ENCODE results near the gene DHRS3. TPM values are rescaled to one million over a fixed set of nuclear protein-coding genes. Genes with fewer than 3 reads are reported as not detected.
"Not testable (repeated sequence)": the region's sequence is repeated elsewhere in the genome, so short reads cannot be mapped to it uniquely, and the experiment has no call there.

DHRS3 gene
- total RNA-seq, 3 donors from 2014 or later: 85.9 to 141 (median 90.1) TPM

DNA sequence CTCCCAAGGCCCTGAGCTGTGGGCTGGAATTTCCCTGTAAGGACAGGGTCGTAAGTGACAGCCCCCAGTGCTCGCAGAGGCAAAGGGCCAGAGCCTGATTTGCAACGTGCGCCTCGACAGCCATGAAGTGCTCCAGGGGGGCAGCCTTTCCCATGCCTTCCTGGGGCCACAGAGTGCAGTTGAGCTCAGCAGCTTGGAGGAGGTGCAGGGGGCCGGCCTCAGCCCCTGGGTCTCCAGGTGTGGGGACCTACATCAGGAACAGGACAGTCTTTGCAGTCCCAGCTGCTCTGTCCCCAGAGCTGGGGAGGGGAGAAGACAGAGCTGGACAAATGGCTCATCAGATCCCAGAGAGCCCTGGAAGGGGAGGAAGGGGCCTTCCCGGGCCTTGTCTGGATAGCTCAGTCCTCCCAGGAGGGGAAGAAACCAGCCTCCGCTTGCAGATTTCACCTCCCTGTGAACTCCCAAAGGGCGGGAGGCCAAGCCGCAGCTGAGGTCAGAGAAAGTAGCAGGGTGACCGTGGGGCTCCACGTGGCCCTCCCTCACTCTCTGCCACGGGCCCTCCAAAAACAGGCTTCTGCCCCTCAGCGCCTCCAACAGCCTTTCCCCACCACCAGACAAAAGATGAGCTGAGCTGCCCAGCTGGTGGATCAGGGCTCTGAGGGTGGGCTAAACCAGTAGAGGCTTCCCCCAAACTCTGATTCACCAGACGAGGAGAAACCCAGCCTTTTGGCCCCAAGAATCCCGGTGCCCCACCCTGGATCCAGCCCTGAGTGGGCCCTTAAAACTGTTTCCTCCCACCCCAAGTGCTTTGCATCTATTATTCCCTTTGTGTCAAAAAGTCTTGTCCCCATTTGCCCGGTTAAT is 76.5 kb downstream of the DHRS3 start:
- no peaks in the 10 kb centered on the region for H3K9me3 ChIP-seq
- no peaks in the 10 kb centered on the region for H3K36me3 ChIP-seq (ENCODE audit: low read depth)
- DNase-seq (peak in 2 of 3 donors; percentile 39 to 53), ATAC-seq (peak; percentile 10)
- peaks cover 5% of the 10 kb centered on the region for H3K4me1 ChIP-seq (ENCODE audit: low read depth)
- intact Hi-C loops (cut with DNase I, micrococcal nuclease): no loop called here
- TF ChIP-seq, protein P1, sequence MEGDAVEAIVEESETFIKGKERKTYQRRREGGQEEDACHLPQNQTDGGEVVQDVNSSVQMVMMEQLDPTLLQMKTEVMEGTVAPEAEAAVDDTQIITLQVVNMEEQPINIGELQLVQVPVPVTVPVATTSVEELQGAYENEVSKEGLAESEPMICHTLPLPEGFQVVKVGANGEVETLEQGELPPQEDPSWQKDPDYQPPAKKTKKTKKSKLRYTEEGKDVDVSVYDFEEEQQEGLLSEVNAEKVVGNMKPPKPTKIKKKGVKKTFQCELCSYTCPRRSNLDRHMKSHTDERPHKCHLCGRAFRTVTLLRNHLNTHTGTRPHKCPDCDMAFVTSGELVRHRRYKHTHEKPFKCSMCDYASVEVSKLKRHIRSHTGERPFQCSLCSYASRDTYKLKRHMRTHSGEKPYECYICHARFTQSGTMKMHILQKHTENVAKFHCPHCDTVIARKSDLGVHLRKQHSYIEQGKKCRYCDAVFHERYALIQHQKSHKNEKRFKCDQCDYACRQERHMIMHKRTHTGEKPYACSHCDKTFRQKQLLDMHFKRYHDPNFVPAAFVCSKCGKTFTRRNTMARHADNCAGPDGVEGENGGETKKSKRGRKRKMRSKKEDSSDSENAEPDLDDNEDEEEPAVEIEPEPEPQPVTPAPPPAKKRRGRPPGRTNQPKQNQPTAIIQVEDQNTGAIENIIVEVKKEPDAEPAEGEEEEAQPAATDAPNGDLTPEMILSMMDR (IDR thresholded peaks at IDR 0.05): no peak
- no peak overlapping the region for H3K4me3 ChIP-seq

DNA sequence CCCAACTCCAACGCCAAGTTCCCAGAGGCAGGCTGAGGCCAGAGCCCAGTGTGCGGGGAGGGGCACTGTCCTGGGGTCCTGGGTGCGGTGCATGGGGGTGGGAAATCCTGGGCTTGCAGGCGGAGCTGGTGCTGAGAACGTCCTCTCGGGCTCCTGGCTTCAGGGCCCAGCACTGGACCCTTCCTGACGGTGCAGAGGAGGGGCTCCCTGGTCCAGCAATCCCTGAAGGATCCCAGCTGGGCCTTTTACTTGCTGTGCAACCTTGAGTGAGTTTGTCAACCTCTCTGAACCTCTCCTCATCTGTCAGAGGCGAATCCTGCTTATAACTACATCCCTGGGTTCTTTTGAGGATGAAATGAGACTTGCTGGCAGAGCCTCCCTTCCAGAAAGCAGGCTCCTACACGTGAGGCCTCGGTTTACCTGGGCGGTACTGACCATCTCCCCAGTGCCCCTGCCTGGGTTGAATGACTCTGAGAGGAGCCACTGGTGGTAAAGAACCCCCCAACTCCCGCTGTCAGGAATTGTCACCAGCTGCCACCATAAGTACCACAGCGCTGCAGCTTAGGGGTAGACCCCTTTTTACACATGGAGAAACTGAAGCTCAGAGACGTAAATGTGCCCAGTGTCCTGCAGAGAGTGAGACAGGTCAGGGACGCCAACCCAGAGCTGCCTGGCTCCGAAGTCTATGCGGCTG is 77.3 kb downstream of the DHRS3 start:
- H3K4me3 ChIP-seq: no peak overlapping the region

DNA sequence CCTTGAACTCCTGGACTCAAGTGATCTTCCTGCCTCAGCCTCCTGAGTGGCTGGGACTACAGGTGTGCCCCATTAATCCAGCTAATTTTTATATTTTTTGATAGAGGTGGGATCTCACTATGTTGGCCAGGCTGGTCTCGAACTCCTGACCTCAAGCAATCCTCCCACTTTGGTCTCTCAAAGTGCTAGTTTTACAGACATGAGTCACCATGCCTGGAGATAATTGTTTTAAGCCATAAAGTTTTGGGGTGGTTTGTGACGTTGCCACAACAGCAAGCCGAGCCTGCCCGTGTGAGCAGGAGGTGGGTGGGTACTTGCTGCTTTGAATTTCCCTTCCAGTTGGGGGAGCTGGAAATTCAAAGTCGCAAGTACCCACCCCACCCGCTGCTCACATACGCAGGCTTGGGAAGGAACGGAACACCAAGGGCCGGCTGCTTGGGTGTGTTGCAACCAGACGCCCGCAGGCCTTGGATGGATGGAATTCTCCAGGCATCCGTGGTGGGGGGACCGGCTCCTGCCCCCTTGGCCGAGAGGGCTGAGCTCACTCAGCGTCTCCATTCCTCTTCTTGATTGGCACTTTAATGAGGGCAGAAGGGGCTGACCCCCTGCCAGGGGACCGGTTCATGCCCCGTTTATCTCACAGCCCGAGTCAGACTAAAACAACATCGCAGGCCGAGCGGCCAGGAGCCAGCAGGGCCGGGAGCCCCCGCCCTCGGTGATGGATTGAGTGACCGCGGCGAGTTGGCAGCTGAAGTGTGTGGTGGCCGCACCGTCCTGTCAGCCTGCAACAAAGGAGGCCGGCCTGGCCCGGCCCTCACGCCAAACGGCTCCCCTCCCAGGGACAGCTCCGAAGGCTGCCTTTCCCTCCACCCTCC is 78.1 kb downstream of the DHRS3 start:
- Histone ChIP-seq H3K4me1 (ENCODE audit: low read depth) (peaks cover 5% of the 10 kb centered on the region), H3K9me3 (no peaks in the 10 kb centered on the region), H3K4me3 (no peak overlapping the region), H3K36me3 (ENCODE audit: low read depth) (no peaks in the 10 kb centered on the region)
- DNase-seq: peak; percentile 45 to 80 (median 55)
- peak; percentile 54 for ATAC-seq
- intact Hi-C loops (cut with DNase I, micrococcal nuclease): no loop called here
- TF ChIP-seq, protein P1 (IDR thresholded peaks at IDR 0.05): no peak

More for the DNA sequence above, 77.3 kb downstream of the DHRS3 start:
- TF ChIP-seq, protein P1 (IDR thresholded peaks at IDR 0.05): no peak
- no peak for ATAC-seq
- intact Hi-C loops (cut with DNase I, micrococcal nuclease): no loop called here
- no peaks in the 10 kb centered on the region for H3K36me3 ChIP-seq (ENCODE audit: low read depth)
- DNase-seq: no peak
- H3K9me3 ChIP-seq: no peaks in the 10 kb centered on the region
- peaks cover 5% of the 10 kb centered on the region for H3K4me1 ChIP-seq (ENCODE audit: low read depth)

- intact Hi-C loops (cut with DNase I, micrococcal nuclease): no loop called here
- Histone ChIP-seq H3K36me3 (ENCODE audit: low read depth) (no peaks in the 10 kb centered on the region), H3K9me3 (no peaks in the 10 kb centered on the region), H3K4me3 (no peak overlapping the region), H3K4me1 (ENCODE audit: low read depth) (peaks cover 4% of the 10 kb centered on the region)
- DNase-seq: no peak
- TF ChIP-seq, protein P1 (IDR thresholded peaks at IDR 0.05): no peak
- ATAC-seq: no peak
Observed at GRCh38 chr1:12539320-12539704, 78.7 kb downstream of the DHRS3 start.

DNA sequence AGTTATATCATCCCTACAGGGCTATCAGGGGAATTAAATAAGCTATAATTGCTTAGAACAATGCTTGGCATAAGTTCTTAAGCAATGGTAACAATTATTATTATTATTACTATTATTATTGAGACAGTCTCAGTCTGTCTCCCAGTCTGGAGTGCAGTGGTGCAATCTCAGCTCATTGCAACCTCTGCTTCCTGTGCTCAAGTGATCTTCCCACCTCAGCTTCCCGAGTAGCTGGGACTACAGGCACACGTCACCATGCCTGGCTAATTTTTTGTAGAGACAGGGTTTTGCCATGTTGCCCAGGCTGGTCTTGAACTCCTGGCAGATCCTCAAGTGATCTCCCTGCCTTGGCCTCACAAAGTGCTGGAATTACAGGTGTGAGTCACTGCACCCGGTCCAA is 79.5 kb downstream of the DHRS3 start:
- intact Hi-C loops (cut with DNase I, micrococcal nuclease); H3K4me3 ChIP-seq; H3K36me3 ChIP-seq (ENCODE audit: low read depth); ATAC-seq; H3K4me1 ChIP-seq (ENCODE audit: low read depth); DNase-seq; H3K9me3 ChIP-seq: not testable (repeated sequence)

All from mucosa of descending colon (tissue), 3 donors.